GM19193 (cell line): Measurements from ENCODE around the gene WASF2.

Source experiments
- POLR2A ChIP-seq: IDR thresholded peaks from 4 replicates; pipeline ENCODE4 v1.6.1; 2011; ENCODE audit not compliant: insufficient read depth, insufficient read length; ENCODE audit errors: extremely low read depth

Gene WASF2

GRCh38 chr1:27447883-27448282 is 42.1 kb downstream of the WASF2 start:
- no peak for TF ChIP-seq POLR2A

GRCh38 chr1:27447399-27447798 is 42.6 kb downstream of the WASF2 start:
- TF ChIP-seq POLR2A: no peak

GRCh38 chr1:27446496-27447020 is 43.4 kb downstream of the WASF2 start:
- no peak for TF ChIP-seq POLR2A

GRCh38 chr1:27445177-27445936 is 44.6 kb downstream of the WASF2 start:
- no peak for TF ChIP-seq POLR2A

GRCh38 chr1:27444632-27445031 is 45.3 kb downstream of the WASF2 start:
- TF ChIP-seq POLR2A: no peak

- TF ChIP-seq POLR2A: no peak
Measured at GRCh38 chr1:27439150-27439549, 50.8 kb downstream of the WASF2 start.

GRCh38 chr1:27438621-27439061 is 51.3 kb downstream of the WASF2 start:
- TF ChIP-seq POLR2A: no peak

- TF ChIP-seq POLR2A: no peak
Measured at GRCh38 chr1:27436204-27437159, 53.5 kb downstream of the WASF2 start.

- no peak for TF ChIP-seq POLR2A
Measured at GRCh38 chr1:27435566-27436203, 54.3 kb downstream of the WASF2 start.

- TF ChIP-seq POLR2A: no peak
Measured at GRCh38 chr1:27433706-27434105, 56.3 kb downstream of the WASF2 start.

- TF ChIP-seq POLR2A: no peak
Measured at GRCh38 chr1:27431601-27431940, 58.4 kb downstream of the WASF2 start.

GRCh38 chr1:27430903-27431600 is 58.9 kb downstream of the WASF2 start:
- TF ChIP-seq POLR2A: no peak

- TF ChIP-seq POLR2A: no peak
Measured at GRCh38 chr1:27429029-27429425, 60.9 kb downstream of the WASF2 start.

GRCh38 chr1:27428316-27429028 is 61.5 kb downstream of the WASF2 start:
- TF ChIP-seq POLR2A: no peak
